ENCODE results near the gene GPATCH1.
"Not testable (repeated sequence)": the region's sequence is repeated elsewhere in the genome, so short reads cannot be mapped to it uniquely, and the experiment has no call there.

The GPATCH1 gene

DNA sequence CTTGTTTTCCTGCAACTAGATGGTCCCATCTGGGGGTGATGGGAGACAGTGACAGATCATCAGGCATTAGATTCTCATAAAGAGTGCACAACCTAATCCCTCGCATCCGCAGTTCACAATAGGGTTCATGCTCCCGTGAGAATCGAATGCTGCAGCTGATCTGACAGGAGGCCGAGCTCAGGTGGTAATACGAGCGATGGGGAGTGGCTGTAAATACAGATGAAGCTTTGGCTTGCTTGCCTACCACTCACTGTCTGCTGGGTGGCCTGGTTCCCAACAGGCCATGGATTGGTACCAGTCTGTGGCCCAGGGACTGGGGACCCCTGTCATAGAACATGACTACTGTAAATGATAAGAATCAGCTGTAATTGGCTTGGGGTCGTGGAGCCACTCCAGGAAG, 78.9 kb downstream of the GPATCH1 start:
- no peak for DNase-seq

DNA sequence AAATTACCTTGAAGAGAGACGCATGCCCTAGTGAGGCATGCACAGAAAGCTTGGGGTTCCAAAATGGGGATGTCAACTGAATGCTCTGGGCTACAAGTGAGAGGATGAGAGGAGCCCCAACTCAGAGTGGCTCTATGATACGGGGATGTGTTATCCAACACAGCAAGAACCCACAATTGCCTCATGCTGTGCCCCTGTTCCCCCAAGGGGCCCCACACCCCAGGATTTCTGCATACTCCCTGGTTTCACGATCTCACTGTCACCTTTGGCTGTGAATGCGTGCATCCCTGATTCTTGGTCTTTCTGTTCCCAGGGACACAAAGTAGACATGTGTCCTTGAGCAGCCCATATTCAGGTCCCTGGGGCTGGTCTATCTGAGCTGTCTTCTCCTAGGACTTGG, 80.2 kb downstream of the GPATCH1 start:
- no peak for DNase-seq

DNA sequence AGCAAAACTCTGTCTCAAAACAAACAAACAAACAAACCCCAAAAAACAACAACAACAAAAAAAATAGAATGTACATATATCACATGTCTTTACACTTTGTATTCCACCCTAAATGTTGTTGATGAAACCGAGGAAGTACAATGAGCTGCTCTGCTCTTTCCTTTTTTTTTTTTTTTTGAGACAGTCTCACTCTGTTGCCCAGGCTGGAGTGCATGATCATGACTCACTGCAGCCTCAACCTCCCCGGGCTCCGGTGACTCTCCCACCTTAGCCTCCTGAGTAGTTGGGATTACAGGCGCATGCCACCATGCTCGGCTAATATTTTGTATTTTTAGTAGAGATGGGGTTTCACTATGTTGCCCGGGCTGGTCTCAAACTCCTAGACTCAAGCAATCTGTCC, 82.5 kb downstream of the GPATCH1 start:
- no peak for DNase-seq

DNA sequence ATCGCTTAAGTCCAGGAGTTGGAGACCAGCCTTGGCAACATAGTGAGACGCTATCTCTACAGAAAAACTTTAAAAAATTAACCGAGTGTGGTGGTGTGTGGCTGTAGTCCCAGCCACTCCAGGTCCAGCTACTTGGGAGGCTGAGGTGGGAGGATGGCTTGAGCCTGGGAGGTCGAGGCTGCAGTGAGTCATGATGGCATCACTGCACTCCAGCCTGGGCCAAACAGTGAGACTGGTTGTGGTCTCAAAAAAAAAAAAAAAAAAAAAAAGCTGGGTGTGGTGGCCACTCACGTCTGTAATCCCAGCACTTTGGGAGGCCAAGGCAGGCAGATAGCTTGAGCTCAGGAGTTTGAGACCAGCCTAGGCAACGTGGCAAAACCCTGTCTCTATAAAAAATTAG, 85.1 kb downstream of the GPATCH1 start:
- not testable (repeated sequence) for DNase-seq

DNA sequence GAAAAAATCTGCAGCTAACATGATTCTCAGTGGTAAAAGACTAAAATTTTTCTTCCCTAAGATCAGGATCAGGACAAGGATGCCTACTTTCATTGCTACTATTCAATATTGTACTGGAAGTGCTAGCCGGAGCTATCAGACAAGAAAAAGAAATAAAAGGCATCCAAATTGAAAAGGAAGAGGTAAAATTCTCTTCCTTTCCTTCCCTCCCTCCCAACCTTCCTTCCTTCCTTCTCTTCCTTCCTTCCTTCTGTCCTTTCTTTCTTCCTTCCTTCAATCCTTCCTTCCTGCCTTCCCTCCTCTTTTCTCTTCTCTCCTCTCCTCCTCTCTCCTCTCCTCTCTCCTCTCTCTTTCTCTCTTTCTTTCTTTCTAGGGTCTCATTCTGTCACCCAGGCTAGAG, 86.5 kb downstream of the GPATCH1 start:
- DNase-seq = no peak

DNA sequence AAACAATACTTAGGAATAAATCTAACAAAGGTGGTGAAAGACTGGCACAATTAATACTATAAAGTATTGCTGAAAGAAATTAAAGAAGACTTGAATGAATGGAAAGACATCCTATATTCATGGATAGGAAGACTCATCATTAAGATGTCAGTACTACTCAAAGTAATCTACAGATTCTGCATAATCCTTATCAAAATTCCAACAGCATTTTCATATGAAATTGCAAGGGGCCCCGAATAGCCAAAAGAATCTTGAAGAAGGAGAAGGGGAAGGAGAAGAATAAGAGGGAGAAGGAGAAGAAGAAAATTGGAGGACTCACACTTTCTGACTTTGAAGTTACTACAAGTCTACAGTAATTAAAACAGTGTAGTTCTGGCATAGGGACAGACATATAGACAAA, 87.5 kb downstream of the GPATCH1 start:
- DNase-seq = no peak

DNA sequence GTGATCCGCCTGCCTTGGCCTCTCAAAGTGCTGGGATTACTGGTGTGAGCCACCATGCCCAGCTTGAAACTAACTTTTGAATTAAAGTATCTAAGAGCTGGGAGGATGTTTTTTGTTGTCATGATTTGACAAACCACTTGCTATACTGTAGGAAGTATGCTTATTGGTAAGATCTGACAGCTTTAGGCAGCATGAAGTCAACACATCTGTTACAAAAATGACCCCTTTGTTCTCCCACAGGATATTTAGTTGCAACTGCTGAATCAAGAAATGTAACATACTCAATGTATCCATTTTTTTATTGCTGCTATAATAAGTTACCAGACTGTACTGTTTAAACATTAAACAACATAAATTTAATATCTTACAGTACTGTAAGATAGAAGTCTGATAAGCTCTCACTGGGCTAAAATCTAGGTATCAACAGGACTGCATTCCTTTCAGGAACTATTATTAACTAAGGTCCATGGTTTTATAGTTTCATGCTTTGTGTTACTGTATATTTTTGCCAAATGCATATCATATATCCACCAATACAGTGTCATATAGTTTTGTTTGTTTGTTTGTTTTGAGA, 90.3 kb downstream of the GPATCH1 start:
- DNase-seq = no peak

DNA sequence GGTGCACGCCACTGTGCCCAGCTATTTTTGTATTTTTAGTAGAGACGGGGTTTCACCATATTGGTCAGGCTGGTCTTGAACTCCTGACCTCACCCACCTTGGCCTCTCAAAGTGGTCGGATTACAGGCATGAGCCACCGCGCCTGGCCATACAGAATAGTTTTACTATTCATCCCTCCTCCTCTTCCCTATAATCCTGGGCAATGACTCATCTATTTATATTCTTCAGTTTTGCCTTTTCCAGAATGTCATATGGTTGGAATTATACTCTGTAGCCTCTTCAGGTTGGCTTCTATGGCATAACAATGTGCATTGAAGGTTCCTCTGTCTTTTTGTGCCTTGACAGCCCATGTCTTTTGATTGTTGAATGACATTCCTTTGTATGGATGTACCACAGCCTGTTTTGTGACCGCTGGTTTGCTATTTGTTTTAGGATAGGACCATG, 91.0 kb downstream of the GPATCH1 start:
- no peak for DNase-seq

DNA sequence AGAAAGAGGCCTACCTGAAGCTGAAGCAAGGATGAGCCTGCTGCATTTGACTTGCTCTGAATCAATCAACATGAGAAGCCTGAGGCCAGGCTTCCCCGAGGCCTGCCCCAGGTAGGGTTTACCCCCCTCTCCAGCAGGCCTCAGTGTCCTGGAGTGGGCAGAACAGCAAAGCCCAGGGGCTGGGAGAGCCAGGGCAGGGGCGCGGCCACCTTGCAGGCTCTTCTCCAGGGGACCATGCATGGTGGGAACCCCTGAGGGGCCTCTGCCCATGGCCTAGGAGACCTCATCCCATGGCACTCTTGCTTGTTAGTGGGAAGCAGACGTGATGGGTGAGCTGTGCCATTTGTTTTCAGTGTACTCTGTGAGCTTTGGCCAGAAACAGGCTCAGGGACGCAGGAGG, 93.2 kb downstream of the GPATCH1 start:
- DNase-seq = no peak

DNA sequence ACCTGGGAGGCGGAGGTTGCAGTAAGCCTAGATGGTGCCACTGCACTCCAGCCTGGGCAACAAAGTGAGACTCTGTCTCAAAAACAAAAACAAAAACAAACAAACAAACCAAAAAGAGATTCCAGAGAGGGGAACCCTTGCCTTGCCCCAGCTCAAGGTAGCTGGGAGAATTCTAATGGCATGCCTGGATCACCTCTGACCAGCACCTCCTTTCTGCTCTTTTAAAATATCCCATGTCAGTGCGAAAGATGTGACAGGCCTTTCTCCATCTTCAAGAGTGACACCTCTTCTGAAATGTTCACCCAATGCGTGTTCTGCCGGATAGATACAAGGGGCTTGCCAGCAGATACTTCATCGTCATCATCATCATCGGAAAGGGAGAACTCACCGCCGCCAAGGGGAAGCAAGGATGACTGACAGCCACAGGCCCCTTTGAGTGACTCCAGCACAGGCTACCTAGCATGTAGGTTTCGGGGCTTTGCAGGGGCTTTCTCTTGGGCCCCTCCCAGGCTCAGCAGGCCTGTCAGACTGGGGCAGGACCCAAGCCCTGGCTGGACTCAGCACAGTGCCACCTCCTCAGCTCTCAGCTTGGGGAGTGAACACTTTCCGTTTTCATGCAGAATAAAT, 94.3 kb downstream of the GPATCH1 start:
- DNase-seq = no peak

DNA sequence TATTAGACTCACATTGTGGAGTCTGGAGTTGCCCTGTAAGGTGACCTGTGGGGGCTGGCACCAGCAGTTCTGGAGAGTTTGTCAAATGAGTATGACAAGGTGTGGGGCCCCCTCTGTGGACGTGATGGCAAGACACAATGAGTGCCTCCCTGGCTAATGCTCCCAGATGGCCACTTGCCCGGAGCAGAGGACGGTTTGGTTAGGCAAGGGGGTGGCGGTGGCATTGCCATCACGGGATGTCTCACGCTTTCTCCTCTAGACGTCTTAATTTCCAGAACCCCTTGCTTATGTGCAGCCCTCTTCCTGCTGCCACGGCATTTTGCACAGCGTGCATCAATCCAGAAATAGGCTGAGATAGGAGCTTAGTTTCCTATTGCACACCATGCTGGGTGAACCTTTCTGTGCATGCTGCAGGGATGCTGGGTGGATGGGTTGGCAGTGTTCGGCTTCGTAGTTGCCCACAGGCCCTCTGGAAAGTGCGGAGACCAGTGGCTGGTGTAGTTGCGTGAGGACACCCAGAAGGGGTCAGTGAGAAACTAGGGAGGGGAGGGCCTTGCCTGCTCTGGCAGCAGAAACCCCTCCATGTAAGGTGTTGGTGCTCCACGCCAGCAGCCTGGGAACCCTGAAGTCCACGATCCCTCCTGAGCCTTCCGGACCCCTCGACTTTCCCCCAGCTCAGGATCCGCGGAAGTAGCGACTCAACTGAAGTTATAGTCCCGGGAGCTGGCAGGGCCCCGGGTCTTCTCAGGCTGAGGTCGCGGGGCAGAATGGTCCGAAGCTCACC, 95.1 kb downstream of the GPATCH1 start:
- DNase-seq = peak; percentile 70

DNA sequence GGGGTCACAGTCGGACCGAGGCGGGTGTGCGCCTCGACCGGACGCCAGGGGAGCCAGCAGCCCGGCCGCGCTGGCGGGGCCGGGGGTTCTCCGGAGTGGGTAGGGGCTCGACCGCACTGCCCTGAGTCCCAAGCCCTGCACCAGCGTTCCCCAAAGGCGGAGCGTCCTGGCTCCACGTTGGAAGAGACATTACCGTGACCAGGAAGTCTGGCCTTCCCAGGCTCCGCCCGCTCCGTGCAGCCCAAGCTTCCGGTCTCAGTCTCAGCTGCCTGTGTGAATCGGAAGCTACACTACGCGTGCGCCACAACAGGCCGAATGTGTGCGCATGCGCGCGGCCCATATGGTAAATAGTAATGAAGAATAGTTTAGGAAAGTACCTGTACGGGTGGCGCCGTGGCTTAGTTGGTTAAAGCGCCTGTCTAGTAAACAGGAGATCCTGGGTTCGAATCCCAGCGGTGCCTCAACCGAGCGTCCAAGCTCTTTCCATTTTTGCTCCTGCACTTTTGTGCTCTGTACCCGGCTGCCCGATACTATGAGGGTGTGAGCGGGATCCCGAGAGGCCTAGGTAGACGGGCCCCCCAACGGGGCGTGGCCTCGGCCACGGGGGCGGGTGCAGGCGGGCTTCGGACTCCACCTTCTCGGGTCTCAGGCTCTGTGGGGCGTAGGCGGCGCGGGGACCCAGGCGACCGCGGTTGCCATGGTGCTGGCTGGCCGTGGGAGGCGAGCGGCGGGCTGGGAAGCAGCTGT, 95.9 kb downstream of the GPATCH1 start:
- peak; percentile 99 for DNase-seq

DNA sequence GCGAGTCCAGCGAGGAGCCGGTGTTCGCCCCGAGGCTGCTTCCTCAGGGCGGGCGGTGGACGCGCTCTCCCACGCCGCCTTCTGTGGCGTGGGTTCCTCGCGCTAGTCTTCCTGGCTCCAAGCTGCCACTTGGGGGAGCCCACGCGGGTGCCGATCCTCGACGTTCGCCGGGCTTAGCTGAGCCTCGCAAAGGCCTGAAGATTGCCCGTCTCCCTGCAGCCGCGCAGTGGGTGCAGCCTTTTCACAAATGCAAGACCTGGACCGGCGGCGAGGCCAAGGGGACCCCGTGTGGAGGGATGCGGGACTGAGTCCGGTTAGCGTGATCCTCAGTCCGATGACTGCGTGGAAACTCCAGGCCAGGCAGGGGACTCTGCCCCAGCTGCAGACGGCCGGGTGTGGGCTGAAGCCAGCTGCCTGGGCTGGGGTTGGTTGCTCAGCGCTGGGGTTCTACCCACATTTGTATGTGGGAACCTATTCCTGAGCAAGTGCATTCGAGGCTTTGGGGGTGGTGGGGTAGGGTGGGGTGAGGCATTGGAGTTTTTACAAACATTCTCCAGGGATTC, 96.5 kb downstream of the GPATCH1 start:
- DNase-seq = peak; percentile 83

Measured in femur (tissue), 1 donor.